GM10248 (cell line): ENCODE measurements around the gene RPRD1B.

Experiments
- CTCF ChIA-PET: fragments of 300-600 bp; sonication (Branson Sonifier 250); formaldehyde crosslinking; extraction: SDS; loops from one replicate; lab custom pipeline; 2021; ENCODE audit warnings: antibody characterized with exemption; lab: Yijun Ruan, JAX
- POLR2A ChIA-PET: fragments of 350-650 bp; sonication (Branson Sonifier 250); formaldehyde crosslinking; extraction: SDS; loops from one replicate; lab custom pipeline; 2020; ENCODE audit warnings: antibody characterized with exemption; lab: Yijun Ruan, JAX
- DNase-seq: peaks from one replicate; pipeline ENCODE4 v3.0.0; 2012; ENCODE audit errors: extremely low spot score
- TF ChIP-seq, protein P1 (sequence below): IDR thresholded peaks from 2 replicates; pipeline ENCODE4 v1.5.1; 2012; ENCODE audit warnings: mild to moderate bottlenecking, low read depth; ENCODE audit errors: extremely low read depth, missing control alignments, control extremely low read depth

The RPRD1B gene

DNA sequence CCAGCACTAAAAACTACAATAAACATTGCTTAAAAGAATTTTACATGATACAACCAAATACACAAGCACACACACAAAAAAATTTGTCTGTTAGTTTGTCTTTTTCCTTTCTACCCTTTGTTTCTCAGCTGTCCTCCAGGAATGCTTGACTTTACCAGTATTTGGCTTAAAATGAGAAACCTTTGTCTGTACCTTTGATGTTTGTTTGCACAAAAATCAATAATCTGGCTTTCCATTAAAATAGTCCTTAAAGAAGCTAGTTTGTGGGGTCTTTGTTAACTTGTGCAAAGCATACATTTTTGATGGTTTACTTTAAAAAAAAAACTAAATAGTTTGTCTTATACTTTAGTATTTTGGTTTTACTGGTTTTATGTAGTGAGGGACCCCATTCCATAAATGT is 49.3 kb downstream of the RPRD1B start:
- TF ChIP-seq, protein P1, sequence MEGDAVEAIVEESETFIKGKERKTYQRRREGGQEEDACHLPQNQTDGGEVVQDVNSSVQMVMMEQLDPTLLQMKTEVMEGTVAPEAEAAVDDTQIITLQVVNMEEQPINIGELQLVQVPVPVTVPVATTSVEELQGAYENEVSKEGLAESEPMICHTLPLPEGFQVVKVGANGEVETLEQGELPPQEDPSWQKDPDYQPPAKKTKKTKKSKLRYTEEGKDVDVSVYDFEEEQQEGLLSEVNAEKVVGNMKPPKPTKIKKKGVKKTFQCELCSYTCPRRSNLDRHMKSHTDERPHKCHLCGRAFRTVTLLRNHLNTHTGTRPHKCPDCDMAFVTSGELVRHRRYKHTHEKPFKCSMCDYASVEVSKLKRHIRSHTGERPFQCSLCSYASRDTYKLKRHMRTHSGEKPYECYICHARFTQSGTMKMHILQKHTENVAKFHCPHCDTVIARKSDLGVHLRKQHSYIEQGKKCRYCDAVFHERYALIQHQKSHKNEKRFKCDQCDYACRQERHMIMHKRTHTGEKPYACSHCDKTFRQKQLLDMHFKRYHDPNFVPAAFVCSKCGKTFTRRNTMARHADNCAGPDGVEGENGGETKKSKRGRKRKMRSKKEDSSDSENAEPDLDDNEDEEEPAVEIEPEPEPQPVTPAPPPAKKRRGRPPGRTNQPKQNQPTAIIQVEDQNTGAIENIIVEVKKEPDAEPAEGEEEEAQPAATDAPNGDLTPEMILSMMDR = no peak
- no peak for DNase-seq
- ChIA-PET POLR2A (no interaction called here), CTCF (interaction anchor here (1.2 to 15.4 kb wide), 5 partner anchors 9 to 185 kb away, joined by 3 to 144 read pairs (median 4); no protein-coding TSS in a partner anchor)

DNA sequence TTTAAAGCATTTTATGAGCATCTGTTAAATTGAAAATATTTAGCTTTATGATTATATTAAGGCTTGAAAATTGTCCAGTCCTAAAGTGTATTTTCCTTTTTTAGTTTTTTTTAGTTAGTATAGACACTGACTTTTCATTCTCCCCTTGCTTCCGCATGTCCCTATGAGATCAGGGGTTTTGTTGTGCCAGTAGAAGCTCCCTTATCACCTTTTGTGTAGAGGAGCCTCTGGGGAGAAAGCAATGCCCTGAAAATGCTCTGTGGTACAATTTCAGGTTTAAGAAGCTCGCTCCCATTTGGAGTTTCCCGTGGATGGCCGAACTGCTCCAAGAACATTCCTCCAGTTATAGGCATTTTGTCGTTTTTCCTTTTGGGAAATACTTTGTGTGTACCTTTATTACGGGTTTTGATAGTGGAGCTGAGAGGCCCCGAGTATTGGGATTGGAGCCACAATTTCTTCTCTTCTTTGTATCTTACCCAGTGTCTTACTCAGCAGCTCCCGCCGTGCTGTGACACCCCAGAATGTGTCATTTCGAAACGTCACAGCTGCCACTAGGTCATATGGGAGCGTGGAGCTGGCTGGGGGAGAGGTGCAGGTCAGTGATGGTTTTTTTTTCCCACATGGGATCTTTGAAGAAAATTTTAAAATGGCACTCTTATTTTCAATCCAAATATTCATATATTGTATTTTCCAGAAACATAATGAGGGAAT is 49.9 kb downstream of the RPRD1B start:
- POLR2A ChIA-PET = no interaction called here
- CTCF ChIA-PET = interaction anchor here (1.2 to 15.4 kb wide), 6 partner anchors 9 to 185 kb away, joined by 3 to 144 read pairs (median 4); no protein-coding TSS in a partner anchor
- no peak for DNase-seq
- TF ChIP-seq, protein P1 = no peak

DNA sequence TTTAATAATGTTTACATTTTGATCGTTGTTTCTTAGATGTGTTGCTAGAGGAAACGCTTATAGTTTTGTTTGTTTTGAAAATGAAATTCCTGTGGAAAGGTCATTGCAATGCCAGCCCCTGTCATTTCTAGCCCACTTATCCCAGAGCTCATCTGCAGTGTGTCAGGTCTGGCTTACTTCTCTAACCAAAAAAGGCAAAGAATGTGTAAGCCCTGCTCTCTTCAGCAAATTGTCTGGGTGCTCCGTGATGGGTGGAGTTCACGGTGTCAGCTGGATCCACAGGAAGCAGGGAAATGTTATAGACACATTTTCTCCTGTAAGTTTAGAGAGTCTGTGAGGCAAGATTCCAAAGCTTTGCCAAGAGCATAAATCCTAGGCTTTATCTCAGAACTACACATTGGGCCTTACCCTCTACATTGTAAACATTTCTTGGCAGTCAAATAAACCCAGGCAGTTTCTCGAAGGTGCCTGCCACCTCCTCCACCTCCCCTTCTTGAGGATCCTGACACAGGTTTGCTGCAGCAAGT is 50.9 kb downstream of the RPRD1B start:
- TF ChIP-seq, protein P1 = no peak
- DNase-seq = no peak
- POLR2A ChIA-PET = no interaction called here
- CTCF ChIA-PET = interaction anchor here (1.4 to 15.4 kb wide), 3 partner anchors 10 to 26 kb away, joined by 4 to 144 read pairs (median 4); no protein-coding TSS in a partner anchor

DNA sequence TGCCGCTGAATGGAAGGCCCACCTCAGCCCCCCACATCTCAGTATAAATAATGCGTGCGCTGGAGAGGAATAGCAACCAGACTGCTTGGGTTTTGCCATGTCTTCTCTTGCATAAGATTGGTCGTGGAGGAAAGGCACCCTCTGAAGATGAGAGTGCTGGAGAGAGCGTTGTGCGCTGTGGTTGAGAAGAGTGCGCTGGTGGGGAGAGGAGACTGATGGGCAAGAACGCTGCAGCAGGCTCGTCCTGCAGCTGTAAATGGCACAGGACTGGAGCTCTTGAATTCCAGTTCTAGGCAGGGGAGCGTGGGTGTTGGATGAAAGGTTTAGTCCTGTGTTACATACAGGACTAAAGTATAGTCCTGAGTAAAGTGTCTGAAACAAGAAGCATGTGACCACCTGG is 51.5 kb downstream of the RPRD1B start:
- CTCF ChIA-PET = interaction anchor here (1.4 to 15.4 kb wide), 3 partner anchors 11 to 27 kb away, joined by 4 to 144 read pairs (median 4); no protein-coding TSS in a partner anchor
- POLR2A ChIA-PET = interaction anchor here (0.6 kb wide), 1 partner anchor 347 kb away, joined by 3 read pairs; no protein-coding TSS in a partner anchor
- DNase-seq = no peak
- TF ChIP-seq, protein P1 = no peak

DNA sequence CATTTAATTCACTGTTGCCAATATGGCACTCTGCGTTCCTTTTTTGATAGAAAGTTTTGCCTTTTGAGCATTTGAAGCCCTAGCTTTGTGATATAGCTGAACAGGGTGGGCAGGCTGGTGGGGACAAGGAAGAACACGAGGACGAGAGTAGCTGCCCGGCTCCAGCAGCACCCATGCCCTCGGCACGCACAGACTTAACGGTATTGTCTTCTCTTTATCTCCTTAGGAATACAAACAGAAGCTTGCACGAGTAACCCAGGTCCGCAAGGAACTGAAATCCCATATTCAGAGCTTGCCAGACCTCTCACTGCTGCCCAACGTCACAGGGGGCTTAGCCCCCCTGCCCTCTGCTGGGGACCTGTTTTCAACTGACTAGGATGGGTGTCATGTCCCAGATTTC is 56.0 kb downstream of the RPRD1B start:
- CTCF ChIA-PET = interaction anchor here (1.4 to 15.4 kb wide), 7 partner anchors 9 to 134 kb away, joined by 3 to 144 read pairs (median 3); partner anchors contain the start of gene TGM2
- POLR2A ChIA-PET = no interaction called here
- TF ChIP-seq, protein P1 = no peak
- no peak for DNase-seq

DNA sequence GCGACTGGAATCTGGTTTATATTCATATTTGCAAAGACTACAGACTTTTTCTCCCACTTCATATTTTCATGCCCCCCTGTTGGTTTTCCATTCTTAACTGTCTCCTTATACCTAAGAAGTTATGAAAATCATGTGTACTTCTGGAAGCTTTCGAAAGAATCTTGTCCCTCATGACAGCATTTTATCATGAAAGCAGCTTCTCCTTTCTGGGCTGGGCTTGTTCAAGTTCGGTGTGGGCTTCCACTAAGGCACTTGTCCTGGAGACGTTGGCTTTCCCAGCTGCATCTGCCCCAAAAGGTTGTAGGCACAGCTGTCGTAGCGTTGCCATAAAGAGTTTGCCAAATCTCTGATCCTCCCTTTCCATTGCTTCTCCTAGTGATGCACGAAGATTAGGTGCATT is 56.5 kb downstream of the RPRD1B start:
- no peak for DNase-seq
- TF ChIP-seq, protein P1 = no peak
- POLR2A ChIA-PET = no interaction called here
- CTCF ChIA-PET = interaction anchor here (1.1 to 15.4 kb wide), 7 partner anchors 10 to 131 kb away, joined by 3 to 144 read pairs (median 4); partner anchors contain the start of gene TGM2
